Smooth muscle cell (in vitro differentiated cells): ENCODE data around the gene CAV1. TPM values are rescaled to one million over a fixed set of nuclear protein-coding genes. Genes with fewer than 3 reads are reported as not detected.

ENCODE experiments used
- DNase-seq: peaks from one replicate; lab custom pipeline; 2025; ENCODE audit not compliant: unreplicated experiment; lab: John Stamatoyannopoulos, UW
- H2AFZ ChIP-seq: fragments of 200-600 bp; sonication (generic); 2 replicates; pipeline ENCODE4 v1.6.0; 2016; ENCODE audit warnings: antibody characterized with exemption, low read depth, mild to moderate bottlenecking
- H3F3A ChIP-seq: fragments of 200-600 bp; sonication (generic); 2 replicates; pipeline ENCODE4 v1.6.0; 2017; ENCODE audit warnings: antibody characterized with exemption, low read depth
- H3K27ac ChIP-seq: fragments of 200-600 bp; sonication (generic); 2 replicates; pipeline ENCODE4 v1.5.1; 2016; ENCODE audit warnings: low read depth, mild to moderate bottlenecking
- H3K27me3 ChIP-seq: fragments of 200-600 bp; sonication (generic); 2 replicates; pipeline ENCODE4 v1.6.1; 2016; ENCODE audit warnings: low read depth, mild to moderate bottlenecking
- H3K36me3 ChIP-seq: fragments of 200-600 bp; sonication (generic); 2 replicates; pipeline ENCODE4 v1.5.1; 2016; ENCODE audit warnings: low read depth
- H3K4me1 ChIP-seq: fragments of 200-600 bp; sonication (generic); 2 replicates; pipeline ENCODE4 v1.5.1; 2016; ENCODE audit warnings: low read depth
- H3K4me2 ChIP-seq: fragments of 200-600 bp; sonication (generic); 2 replicates; pipeline ENCODE4 v1.6.0; 2016; ENCODE audit warnings: mild to moderate bottlenecking
- H3K4me3 ChIP-seq: fragments of 200-600 bp; sonication (generic); 2 replicates; pipeline ENCODE4 v1.5.1; 2016; ENCODE audit warnings: mild to moderate bottlenecking
- H3K79me2 ChIP-seq: fragments of 200-600 bp; sonication (generic); 2 replicates; pipeline ENCODE4 v1.6.0; 2016; ENCODE audit warnings: low read depth, mild to moderate bottlenecking
- H3K9ac ChIP-seq: fragments of 200-600 bp; sonication (generic); 2 replicates; pipeline ENCODE4 v1.6.0; 2016; ENCODE audit warnings: low read depth
- H3K9me3 ChIP-seq: fragments of 200-600 bp; sonication (generic); replicated peaks from 2 replicates; pipeline ENCODE4 v1.5.1; 2016; ENCODE audit warnings: low read depth
- H4K20me1 ChIP-seq: fragments of 200-600 bp; sonication (generic); 2 replicates; pipeline ENCODE4 v1.6.0; 2016; ENCODE audit warnings: low read depth
- whole genome bisulfite sequencing: methylation state at CpG from one replicate; pipeline ENCODE4 v1.1.7; 2016; ENCODE audit warnings: low lambda C conversion rate; 5-methylcytosine and 5-hydroxymethylcytosine counted together
- polyA plus RNA-seq: library from polyadenylated mRNA; unstranded; fragments of >200 nt; fragmentation: Nextera tagmentation; extraction: Ambion mirVana; gene quantifications from 2 replicates; pipeline ENCODE4 v1.2.1, GENCODE V29; 2016
- total RNA-seq: library from RNA; depleted of rRNA; stranded (reverse); fragments of >200 nt; gene quantifications from 2 replicates; pipeline ENCODE4 v1.2.3, GENCODE V29; 2014
- TF ChIP-seq, protein P1 (sequence below): fragments of 200-600 bp; sonication (generic); IDR thresholded peaks from 2 replicates; pipeline ENCODE4 v1.5.1; 2017; ENCODE audit warnings: borderline replicate concordance, mild to moderate bottlenecking, antibody characterized with exemption; ENCODE audit not compliant: insufficient read depth, poor library complexity, severe bottlenecking

The CAV1 gene
- total and polyA plus RNA-seq, 2 experiments from 2014 or later, result 55.8 to 84.7 TPM

DNA sequence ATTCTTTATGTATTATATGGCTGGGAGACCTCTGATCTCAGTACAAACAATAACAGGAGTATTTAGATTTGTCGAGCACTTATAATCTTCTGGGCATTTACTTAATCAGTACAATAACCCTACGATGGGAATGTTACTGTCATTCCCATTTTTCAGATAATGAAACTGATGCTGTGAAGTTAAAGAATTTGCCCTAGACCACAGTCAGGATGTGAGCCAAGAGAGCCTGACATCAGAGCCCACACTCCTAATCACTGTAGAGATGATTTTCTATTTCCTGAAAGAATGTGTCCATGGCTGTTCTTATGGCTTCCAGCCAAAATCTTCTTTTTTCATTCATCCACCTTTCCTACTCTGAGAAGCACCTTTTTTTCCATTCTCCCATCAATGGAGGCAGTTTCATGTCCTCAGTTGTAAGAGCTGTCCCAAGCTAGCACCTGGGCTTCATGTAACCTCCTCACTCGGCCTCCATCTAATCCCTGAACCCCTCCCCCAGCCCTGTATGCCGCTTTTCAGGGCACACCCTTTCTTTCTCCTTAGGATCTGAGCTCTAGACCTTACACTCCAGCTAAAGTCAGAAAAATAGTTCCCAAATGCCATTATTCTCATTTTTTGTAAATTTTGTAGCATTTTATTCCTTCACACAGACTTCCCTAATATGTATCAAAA, 12.2 kb upstream of the CAV1 start:
- TF ChIP-seq, protein P1, sequence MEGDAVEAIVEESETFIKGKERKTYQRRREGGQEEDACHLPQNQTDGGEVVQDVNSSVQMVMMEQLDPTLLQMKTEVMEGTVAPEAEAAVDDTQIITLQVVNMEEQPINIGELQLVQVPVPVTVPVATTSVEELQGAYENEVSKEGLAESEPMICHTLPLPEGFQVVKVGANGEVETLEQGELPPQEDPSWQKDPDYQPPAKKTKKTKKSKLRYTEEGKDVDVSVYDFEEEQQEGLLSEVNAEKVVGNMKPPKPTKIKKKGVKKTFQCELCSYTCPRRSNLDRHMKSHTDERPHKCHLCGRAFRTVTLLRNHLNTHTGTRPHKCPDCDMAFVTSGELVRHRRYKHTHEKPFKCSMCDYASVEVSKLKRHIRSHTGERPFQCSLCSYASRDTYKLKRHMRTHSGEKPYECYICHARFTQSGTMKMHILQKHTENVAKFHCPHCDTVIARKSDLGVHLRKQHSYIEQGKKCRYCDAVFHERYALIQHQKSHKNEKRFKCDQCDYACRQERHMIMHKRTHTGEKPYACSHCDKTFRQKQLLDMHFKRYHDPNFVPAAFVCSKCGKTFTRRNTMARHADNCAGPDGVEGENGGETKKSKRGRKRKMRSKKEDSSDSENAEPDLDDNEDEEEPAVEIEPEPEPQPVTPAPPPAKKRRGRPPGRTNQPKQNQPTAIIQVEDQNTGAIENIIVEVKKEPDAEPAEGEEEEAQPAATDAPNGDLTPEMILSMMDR, result no peak
- H3K4me2 ChIP-seq, result no peak overlapping the region
- no peak overlapping the region for H3K9ac ChIP-seq
- peaks cover 24% of the 10 kb centered on the region for H3K4me1 ChIP-seq
- no peaks in the 10 kb centered on the region for H3K27me3 ChIP-seq
- H3K79me2 ChIP-seq, result no peaks in the 10 kb centered on the region
- H3K36me3 ChIP-seq, result no peaks in the 10 kb centered on the region
- H3F3A ChIP-seq, result no peaks in the 10 kb centered on the region
- 64% methylated on average over 4 of the region's 4 CpGs for WGBS
- no peak for DNase-seq
- no peak overlapping the region for H3K27ac ChIP-seq
- no peaks in the 10 kb centered on the region for H4K20me1 ChIP-seq
- H3K4me3 ChIP-seq, result no peak overlapping the region
- H3K9me3 ChIP-seq, result no peaks in the 10 kb centered on the region
- H2AFZ ChIP-seq, result no peak overlapping the region

DNA sequence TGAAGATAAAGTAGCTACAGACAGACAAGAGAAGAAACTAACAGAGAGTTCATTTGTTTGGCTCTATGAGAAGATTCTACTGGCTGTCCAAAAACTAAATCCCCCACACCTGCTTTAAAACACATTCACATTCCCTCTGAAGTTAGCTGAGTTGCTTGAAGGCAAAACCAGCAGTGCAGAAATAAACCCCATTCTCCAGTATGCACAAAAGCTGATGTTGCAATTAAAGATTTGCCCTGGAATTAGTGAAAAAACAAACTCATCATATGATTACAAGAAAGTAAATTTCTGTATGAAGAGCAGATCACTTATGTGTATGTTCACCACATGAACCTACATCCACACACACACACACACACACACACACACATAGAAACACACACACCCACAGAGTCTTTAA, 9.3 kb upstream of the CAV1 start:
- Histone ChIP-seq H3K4me3 (no peak overlapping the region), H3K9ac (no peak overlapping the region), H3K9me3 (no peaks in the 10 kb centered on the region), H3K4me1 (peaks cover 24% of the 10 kb centered on the region), H3K4me2 (no peak overlapping the region), H3K36me3 (no peaks in the 10 kb centered on the region), H3F3A (no peaks in the 10 kb centered on the region), H3K79me2 (no peaks in the 10 kb centered on the region), H3K27me3 (no peaks in the 10 kb centered on the region), H3K27ac (no peak overlapping the region), H4K20me1 (no peaks in the 10 kb centered on the region), H2AFZ (no peak overlapping the region)
- TF ChIP-seq, protein P1, result no peak
- no peak for DNase-seq

DNA sequence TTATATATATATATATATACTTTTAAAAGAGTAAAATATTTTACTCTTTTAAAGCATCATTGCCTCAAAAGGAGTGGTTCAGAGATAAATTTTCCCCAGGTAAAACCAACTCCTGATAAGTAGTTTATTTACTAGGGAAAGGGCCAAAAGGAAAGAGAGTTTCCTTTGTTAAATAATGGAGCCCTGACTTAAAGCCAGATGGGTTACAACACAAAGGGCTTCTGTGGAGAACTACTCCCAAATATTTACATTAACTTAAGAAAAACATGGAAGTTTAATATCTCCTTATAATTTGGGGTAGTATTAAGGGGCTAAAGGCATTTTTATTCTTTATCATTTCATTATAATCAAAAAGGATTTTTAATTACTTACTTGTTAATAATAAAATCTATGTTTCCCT, 8.5 kb upstream of the CAV1 start:
- Histone ChIP-seq H3K27me3 (no peaks in the 10 kb centered on the region), H4K20me1 (no peaks in the 10 kb centered on the region), H3K4me1 (peaks cover 18% of the 10 kb centered on the region), H3K4me3 (no peak overlapping the region), H3K27ac (no peak overlapping the region), H3K4me2 (no peak overlapping the region), H3K9me3 (no peaks in the 10 kb centered on the region), H3K36me3 (no peaks in the 10 kb centered on the region), H2AFZ (no peak overlapping the region), H3K9ac (no peak overlapping the region), H3F3A (no peaks in the 10 kb centered on the region), H3K79me2 (no peaks in the 10 kb centered on the region)
- TF ChIP-seq, protein P1, result no peak
- DNase-seq, result no peak

DNA sequence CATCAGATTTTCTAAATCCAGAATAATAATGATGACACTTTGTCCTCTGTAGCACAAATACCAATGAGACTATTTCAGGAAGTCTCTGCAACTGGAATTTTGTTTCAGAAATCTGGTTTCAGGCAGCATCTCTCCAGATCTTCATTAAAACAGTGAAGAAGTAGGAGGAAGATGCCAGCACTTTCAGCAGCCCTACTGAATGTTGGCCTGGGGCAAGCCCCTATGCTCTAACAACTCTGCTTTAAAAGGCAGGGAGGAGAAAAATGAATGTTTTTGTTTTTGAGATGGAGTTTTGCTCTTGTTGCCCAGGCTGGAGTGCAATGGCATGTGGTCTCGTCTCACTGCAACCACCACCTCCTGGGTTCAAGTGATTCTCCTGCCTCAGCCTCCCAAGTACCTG, 7.2 kb upstream of the CAV1 start:
- Histone ChIP-seq H3K9ac (no peak overlapping the region), H2AFZ (no peak overlapping the region), H3K27ac (no peak overlapping the region), H3K4me1 (peaks cover 12% of the 10 kb centered on the region), H3K79me2 (no peaks in the 10 kb centered on the region), H3K4me3 (no peak overlapping the region), H3K36me3 (no peaks in the 10 kb centered on the region), H3K9me3 (no peaks in the 10 kb centered on the region), H3F3A (no peaks in the 10 kb centered on the region), H3K4me2 (no peak overlapping the region), H4K20me1 (no peaks in the 10 kb centered on the region), H3K27me3 (no peaks in the 10 kb centered on the region)
- WGBS, result 88% methylated on average over 1 of the region's 1 CpG
- TF ChIP-seq, protein P1, result no peak
- DNase-seq, result no peak
